CD4-positive, alpha-beta T cell treated with Interleukin-1 beta for 1 hour (primary cell): ENCODE measurements around the gene SFRP5.

ENCODE experiments used
- DNase-seq, 2 donors: peaks; one replicate each; pipeline ENCODE4 v3.0.0-alpha.2; 2020 to 2022

The SFRP5 gene

DNA sequence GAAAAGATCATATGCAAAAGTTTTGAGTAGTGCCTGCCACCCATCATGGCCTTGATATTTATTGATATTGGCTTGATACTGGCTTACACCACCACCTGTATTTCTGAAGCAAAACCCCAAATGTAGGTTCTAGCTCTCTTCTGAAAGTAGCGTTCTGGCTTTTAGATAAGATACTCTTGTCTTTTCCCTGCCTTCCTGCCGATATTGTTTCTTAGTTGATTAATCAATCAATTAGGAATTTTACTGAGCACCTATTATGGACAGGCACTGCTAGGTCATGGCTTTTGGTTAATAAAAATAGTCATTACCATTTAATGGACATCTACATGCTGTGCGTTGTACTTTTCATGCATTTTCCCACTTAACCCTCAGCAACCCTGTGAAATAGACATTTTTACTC, 7.9 kb downstream of the SFRP5 start:
- no peak for DNase-seq

DNA sequence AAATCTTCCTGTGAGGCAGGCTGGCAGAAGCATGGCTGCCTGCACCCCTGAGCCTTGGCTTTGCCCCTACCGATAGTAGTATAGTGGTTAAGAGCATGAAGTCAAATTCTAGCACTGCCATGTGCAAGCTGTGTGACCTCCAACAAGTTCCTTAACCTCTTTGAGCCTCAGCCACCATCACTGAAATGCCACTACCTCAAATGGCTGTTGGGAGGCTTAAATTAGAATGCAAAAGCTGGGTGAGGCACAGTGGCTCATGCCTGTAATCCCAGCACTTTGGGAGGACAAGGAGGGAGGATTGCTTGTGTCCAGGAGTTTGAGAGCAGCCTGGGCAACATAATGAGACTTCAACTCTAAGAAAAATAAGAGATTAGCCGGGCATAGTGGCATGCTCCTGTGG, 8.4 kb downstream of the SFRP5 start:
- no peak for DNase-seq

DNA sequence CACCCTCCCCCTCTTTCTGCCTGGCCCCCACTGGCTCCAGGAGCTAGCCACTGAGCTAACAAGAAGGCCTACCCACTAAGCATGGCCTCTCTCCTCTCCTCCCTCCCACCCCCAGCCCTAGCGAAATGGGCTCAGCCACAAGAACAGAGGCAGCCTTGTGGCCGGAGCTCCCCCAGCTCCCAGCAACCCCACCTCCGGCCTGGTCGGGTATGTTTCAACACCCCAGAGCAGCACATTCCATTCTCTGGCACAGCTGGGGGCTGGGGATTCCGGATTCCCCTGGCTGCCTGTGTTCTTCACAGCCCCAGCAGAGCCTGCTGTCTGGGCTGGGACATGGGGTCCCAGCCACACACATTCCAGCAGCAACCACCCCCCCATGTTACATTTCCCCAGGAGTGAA, 9.0 kb downstream of the SFRP5 start:
- DNase-seq, result no peak

DNA sequence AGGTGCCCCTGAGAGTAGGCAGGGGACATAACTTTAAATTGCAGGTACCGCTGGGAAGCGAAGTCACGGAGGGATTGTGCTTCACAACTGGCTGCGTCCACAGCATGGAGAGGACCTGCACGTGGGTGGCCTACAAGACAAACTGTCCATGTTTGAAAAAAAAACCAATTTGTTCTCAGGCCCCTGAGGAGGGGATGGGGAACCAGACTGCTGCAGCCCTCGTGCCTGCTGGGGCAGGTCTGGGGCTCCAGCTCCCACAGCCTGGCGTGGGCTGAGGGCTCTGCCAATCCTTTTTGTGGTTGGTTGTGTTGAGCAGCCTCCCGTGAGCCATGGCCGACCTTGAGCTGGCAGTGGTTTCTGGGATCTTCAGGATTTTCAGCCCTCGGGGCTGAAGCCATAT, 9.7 kb downstream of the SFRP5 start:
- no peak for DNase-seq

DNA sequence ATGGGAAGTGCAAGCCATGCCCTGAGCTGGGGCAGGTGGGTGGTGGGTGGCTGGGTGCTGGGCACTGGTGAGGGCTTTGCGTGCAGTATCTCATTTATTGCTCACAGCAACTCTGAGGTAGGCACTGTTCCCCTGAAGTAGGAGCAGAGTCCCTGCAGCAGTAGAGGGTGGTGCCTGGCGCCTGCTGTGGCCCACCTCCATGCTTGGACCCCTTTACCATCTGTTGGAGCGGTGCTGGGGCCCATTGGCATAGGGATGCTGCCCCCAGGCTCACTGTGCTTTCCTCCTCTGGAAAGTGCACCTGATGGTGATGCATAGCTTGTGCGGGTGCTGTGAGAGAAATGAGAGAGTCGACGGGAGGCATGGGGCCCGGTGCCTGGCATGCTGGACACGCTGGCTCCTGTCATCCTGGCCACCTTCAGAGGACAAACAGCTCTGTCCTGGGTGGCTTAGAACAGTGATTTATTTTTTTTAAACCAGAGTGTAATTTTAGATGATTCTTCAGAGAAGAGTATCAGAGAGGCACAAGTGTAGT, 10.4 kb downstream of the SFRP5 start:
- no peak for DNase-seq

DNA sequence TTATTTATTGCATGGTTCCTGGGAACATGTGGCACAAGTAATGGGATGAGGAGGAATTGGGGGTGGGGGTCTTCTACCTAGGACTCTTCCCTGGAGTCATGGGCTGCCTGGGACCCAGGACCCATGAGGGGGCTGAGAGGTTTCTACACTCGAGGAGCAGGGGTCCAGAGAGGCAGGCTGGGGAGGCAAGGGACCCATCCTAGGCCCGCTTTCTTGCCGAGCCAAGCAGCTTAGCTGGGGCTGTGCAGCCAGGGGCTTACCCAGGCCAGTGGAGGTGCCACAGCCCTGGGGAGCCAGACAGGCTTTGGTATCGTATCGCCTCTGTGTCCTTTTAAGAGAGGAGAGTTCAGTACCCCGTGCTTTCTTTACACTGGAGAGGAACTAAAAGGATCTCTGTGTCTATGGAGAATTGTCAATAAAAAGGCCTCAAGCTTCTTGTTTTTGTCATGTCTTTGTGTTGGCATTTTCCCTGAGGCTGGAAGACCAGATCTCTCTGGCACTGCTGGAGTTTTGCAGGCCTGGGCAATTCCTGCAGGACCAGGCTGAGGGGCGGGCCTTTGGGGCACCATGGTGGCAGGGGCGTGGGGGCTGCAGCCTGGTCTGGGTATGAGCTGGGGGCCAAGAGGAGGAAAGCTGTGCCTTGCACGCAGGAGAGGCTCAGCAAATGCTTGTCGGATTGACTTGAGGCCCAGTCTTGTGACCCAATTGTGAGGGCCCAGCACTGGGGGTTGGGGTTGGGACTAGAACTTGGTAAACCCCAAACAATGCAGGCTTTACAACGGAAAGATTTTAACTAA, 11.1 kb downstream of the SFRP5 start:
- no peak for DNase-seq

DNA sequence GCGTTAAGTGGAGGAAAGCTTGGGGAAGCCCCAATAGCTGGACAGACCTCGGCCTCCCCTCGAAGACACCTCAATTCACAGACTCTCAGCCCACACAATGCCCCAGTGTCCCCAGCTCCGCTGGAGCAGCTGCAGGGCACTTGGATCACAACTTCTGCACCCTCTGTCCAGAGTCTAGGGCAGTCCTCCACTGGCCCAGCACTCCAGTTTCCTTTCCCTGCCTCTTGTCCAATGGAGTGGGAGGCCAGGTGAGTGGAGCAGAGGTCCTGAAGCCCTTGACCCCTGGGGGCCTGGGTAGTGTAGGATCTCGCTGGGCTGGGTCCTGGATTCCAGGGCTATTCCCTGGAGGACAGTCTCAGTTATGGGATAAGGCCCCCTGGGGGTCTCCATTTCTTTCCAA, 11.9 kb downstream of the SFRP5 start:
- DNase-seq, result no peak

DNA sequence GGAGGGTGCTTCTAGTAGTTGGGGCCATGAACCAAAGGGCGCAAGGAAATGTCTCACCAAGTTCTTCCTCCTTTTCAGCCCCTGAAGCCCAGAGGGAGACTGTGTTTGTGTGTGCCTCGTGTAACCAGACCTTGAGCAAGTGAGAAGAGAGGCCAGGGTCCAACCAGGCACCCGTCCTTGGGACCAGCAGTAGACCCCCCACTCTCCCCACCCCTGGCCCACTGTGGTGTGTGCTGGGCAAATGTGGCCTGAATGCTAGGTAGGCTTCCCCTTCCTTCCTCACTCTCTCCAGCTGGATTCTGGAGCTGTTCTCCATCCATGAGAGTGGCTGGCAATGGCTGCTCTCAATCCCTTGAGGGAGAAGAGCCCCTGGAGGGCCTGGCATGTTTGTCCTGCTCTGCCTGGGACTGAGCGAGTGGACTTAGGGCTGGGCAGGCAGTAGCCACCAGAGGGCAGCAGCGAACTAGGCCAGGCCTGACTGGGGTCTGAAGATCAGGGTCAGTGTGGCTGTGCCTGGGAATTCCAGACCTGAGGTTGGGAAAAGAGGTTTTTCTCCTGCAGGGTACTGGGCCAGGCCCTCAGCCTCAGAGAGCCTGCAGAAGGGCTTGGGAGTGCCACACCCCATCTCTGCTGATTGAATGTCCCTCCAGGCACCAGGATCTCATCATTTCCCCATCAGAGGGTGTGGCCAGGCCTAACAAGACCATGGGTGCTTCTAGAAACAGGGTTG, 12.5 kb downstream of the SFRP5 start:
- peak; percentile 36 to 42 for DNase-seq

DNA sequence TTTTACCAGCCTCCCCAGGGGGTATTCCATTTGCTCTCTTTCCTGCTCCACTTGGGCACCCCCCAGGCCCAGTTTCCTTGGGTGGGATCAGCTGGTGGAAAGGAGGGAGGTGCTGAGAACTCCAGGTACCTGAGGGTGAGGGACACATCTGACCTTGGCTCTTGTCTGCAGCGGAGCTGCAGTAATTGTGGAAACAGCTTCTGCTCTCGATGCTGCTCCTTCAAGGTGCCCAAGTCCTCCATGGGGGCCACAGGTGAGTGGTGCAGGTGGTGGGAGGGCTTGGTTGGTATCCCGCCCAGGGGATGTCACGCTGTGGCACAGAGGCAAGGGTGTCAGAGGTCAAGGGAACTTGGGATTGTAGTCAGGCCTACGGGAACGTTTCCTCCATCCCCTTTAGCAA, 14.3 kb downstream of the SFRP5 start:
- no peak for DNase-seq

DNA sequence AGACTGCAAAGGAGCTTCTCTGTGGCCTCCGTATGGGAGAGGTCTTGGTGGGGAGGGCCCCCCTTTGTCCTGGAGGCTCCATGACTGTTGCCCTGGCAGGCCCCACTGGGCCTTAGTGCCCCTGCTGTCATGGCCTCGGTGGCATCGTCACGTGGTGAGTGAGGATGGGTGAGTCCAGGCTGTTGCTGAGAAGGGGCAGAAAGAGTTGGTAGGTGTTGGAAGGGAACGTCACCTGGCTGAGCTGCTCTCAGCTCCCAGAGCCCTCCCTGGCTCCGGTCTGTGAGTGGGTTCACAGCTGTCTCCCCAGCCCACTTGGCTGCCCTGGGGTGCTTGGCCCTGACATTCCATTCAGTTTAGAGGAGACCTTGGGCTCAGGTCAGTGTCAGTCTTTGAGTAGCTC, 16.1 kb downstream of the SFRP5 start:
- no peak for DNase-seq

DNA sequence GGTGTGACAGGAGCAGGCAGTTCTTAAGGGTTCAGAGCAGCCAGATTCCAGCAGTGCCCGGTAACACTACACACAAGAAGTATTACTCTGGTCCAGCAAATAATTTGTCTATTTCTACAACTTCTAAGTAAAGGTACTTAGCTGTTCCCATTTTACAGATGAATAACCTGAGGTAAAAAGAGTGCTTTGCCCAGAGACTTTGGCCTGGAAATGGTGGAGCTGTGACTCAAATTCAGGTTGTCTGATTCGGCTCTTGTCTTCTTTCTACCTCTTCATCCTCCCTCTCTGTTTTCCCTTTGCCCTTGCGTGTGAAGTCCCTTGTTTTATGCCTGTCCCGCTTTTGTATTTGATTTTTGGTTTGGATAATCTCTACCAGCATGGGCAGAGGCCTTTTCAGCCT, 17.1 kb downstream of the SFRP5 start:
- DNase-seq, result no peak

DNA sequence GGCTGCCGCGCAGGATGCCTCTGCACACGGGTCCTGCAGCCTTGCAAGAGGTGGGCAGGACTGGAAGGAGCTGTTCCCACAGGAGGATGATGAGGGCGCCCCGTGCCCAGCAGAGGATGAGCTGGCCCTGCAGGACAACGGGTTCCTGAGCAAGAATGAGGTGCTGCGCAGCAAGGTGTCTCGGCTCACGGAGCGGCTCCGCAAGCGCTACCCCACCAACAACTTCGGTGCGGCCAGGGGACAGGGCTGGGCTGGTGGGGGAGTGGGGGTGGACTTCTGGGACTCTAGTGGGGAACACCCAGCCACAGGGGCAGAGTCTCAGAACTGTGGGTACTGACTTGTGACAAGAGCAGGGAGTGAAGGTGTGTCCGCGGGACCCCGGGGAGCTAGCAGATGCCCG, 18.8 kb downstream of the SFRP5 start:
- no peak for DNase-seq

DNA sequence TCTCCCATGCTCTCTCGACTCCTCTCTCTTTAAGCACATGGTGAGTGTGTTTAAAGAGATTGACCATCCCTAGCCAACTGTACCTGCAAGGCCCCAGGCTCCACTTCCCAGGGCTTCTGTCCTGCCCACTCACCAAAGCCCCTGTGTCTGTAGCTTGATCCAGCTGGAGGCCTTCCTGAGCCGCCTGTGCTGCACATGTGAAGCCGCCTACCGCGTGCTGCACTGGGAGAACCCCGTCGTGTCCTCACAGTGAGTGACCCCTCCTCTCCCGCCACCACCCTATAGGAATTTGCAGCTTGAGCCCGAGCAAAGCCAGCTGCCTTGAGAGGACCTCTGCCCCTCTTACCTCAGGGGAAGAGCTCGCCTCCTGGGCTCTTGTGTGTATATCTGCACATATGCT, 23.7 kb downstream of the SFRP5 start:
- DNase-seq, result no peak

DNA sequence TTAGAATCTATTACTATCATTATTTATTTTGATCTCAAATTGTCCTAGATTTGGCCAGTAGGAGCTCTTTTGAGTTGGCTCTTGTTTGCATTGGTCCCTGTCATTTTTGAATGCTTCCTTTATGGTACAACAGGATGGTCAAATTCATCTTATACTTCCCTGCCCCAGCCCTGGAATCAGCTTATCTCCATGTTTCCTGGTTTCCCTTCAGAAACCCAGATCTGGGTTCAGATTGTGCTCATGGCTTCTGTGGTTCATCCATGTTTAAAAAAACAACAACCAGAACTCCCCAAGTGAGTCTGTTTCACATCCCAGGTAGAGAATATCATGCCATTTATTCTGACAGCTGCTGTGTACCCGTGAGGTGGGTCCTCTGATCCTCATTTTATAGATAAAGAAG, 24.2 kb downstream of the SFRP5 start:
- no peak for DNase-seq

DNA sequence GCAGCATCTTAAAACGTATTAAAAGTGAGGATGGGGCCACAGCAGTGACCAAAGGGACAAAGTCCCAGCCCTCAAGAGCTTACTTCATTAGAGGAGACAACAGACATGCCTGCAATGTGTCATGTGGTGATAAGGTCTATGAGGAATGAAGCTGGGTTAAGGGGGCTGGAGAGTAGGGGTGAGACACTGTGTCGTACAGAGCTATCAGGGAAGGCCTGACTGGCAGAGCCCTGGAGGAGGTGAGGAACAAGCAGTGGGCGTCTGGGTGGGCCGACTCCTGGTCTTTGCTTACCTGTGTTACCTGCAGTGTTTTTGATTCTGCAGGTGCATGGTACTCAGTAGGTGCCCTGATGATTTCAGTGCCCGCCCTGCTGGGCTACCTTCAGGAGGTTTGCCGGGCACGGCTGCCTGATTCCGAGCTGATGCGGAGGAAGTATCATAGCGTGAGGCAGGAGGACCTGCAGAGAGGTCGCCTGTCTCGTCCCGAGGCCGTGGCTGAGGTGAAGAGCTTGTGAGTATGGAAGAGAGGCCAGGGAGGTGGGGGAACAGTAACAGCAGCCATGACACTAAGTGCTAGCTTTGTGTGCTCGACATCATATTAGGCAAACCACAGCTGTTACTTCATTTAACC, 27.3 kb downstream of the SFRP5 start:
- no peak for DNase-seq

DNA sequence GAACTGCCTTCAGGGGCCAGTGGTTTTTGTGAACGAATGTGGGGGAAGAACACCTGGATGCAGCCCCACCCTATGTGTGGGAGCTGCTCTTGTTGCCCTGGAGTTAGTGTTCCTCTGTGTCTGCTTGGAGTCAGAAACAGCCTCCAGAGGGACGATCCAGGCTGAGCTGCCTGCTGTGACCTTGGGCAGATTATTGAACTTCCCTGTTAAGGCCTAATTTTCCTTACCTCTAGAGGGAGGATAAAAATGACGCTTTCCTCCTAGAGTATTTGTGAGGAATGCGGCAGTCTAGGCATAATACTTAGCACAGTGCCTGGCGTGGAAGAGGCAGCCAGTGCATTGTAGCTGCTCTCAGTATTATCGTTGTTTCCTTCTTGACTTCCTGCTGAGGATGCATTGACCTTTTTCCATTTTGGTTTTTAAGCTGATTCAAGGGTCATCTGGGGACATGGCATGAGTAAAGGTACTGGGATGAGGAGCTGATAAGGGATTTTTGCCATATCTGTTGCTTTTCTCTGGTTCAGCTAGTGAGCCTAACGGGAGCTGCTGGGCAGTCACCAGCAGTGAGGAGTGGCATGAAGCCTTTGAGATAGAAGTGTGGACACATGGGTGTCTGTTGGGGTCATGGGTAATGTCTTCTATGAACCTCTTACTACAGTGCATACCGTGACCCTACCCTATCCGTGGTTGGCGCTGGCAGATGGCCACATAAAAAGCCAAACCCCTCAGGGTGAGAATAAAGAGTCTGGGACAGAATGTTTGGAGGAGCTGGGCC, 28.4 kb downstream of the SFRP5 start:
- no peak for DNase-seq

DNA sequence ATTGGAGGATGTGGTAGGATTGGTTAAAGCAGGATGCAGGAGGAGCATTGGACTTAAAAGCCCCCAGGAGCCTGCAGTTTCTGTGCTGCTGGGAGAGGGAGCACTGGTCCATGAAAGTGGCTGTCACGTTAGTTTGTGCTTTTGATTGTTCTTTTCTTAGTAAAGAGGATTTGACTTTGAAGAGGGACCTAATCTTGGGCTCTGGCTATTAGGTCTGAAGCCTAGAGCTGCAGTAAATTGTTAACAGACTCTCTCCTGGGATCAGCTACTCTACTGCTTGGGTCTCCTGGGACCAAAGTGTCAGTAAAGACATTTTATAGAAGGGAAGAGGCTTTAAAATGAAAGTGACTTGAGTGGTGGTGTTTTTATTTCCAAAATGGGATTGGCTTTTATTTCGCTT, 31.2 kb downstream of the SFRP5 start:
- DNase-seq, result no peak

DNA sequence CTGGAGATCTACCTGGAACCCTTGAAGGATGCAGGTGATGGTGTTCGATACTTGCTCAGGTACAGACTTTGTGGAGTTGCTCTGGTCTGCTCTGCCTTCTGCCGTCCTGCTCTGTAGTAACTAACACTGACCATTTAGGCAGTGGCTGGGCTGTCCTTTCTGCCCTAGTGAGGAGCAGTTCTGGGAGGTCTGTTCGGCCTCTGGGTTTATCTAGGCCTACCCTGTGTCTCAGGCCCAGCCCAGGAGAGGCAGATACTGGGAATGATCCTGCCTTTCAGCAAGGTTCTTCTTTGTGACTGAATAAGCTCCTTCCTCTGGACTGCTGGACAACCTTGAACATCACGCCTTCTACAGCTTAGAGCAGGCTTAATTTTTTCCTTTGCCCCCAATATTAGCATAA, 33.2 kb downstream of the SFRP5 start:
- DNase-seq, result no peak

DNA sequence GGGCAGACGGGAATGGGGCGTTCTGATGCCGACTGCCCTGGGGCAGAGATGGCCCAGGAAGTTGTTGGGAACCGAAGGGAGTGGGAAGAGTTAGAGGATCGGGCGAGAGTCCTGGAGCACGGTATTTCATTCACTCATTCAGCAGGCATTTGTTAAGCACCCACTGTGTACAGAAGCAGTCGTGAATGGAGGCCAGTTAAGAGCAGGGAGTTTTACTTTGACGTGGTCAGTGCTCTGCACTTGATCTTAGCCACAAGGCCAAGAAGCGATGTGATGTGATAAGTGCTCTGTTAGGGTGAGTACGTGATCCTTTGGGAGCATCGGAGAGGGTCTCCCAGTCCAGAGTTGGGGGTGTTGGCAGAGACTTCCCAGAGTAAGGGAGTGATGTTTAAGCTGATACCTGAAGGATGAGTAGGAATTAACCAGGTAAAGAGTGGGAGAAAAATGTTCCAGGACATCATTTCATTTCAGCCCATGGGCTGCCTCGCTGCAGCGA, 34.0 kb downstream of the SFRP5 start:
- DNase-seq, result no peak

DNA sequence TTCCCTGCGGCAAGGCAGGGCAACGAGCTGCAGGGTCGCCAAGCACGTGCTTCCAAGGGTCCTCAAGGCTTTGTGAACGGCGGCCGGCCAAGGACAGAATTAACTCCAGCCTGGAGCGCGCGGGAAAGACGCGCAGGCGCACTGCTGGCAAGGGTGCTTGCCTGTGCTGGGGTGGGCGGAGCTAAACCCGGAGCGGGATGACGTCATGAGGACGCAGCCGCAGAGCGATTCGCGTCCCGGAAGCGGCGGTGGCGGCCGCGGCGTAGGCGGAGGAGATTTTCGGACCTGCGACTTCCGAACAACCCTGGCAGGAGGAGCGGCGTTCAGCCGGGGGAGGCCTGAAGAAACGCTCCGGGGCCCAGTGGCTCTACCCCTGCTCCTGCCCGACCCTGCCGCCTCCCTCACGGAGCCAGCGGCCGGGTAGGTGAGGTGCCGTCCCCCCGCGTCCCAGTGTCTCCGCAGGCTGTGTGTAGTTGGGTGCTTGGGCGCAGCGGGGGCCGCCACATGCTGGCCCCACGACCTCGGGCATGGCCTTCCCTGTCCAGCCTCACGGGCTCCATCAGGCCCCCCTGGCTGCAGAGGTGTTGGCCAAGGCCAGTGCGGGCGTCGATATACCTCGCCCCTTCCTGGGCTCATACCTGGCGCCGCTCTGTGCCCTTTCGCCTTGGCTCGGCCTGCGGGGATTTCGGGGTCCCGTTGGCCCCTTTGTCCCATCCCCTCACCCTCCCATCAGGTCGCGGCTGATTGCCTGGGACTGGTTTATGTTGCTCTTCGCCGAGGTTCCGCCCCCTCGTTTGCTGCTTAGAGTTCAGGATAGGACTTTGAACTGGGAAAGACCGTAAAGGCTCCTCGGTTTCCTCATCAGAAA, 34.7 kb downstream of the SFRP5 start, which contains the start of gene ZFYVE27:
Gene ZFYVE27, plus strand, starts transcription at position 227 of the 868 bp plus-strand sequence. CDS start 1,350 bp downstream, outside the sequence.
- peak; percentile 96 for DNase-seq

DNA sequence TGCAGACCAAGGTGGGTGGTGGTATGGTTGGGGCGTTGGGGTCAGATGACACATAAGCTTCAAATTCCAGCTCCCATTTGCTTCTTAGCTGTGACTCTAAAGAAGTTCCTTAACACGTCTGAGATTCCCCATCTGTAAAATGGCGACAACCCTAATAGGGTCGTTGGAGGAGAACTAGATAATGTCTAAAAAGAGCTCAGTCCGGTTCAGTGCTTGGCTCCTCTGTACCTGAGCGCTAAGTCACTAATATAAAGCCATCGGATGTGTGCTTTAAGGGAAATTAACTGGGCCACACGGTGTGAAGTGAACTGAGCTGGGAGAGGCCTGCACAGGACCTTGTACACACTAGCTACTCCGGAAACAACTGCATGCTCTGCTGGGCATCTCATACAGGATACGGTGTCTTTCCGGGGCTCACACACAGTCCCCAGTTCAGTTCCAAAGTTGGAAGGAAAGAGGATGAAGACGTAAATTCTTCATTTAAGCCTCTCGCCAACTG, 35.3 kb downstream of the SFRP5 start:
- no peak for DNase-seq

DNA sequence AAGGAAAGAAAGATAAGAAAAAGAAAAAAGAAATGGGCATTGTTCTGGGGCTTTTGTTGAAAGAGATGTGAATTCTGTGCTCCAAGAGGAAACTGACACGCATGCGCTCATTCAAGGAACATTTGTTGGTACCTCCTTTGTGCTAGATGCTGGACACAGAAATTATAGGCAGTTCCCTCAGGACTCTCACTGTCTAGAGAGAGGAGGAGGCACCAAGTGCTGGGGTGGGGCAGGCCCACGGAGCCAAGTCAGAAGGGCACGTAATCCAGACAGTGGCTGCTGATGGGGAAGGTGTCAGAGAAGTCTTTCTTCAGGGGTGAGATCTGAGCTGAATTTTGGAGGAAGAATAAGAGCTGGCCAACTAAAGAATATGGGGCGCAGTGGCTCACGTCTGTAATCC, 37.8 kb downstream of the SFRP5 start:
- DNase-seq, result no peak
